SIG-M5 treated with dmso at 0.1 percent for 504 hours (cell line): ENCODE data around the gene LHX4.

Experiments used
- DNase-seq: peaks from one replicate; lab custom pipeline; 2025; ENCODE audit not compliant: unreplicated experiment; lab: John Stamatoyannopoulos, UW

The LHX4 gene

DNA sequence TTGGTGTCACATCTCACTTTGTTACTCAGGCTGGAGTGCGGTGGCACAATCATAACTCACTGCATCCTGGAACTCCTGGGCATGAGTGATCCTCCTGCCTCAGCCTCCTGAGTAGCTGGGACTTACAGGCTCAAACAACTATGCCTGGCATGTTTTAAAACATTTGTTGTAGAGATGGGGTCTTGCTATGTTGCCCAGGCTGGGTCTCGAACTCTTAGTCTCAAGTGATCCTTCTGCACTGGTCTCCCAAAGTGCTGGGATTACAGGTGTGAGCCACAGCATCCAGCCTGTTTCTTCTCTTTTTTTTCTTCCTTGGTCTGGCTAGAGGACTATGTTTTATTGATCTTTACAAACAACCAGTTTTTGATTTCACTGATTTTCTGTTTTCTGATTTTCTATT is 64.6 kb downstream of the LHX4 start:
- DNase-seq, result no peak

DNA sequence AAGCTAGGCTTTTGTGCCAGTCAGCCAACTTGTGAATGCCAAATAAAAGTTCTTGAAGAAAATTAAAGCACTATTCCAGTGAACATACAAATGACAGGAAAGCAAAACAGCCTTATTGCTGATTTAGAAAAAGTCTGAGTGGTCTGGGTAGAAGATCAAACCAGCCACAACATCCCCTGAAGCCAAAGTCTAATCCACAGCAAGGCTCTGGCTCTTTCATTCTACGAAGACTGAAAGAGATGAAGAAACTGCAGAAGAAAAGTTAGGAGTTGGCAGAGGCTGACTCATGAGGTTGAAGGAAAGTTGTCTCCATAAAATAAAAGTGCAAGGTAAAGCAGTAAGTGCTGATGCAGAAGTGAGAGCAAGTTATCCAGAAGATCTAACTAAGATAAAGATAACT is 65.9 kb downstream of the LHX4 start:
- DNase-seq, result no peak

DNA sequence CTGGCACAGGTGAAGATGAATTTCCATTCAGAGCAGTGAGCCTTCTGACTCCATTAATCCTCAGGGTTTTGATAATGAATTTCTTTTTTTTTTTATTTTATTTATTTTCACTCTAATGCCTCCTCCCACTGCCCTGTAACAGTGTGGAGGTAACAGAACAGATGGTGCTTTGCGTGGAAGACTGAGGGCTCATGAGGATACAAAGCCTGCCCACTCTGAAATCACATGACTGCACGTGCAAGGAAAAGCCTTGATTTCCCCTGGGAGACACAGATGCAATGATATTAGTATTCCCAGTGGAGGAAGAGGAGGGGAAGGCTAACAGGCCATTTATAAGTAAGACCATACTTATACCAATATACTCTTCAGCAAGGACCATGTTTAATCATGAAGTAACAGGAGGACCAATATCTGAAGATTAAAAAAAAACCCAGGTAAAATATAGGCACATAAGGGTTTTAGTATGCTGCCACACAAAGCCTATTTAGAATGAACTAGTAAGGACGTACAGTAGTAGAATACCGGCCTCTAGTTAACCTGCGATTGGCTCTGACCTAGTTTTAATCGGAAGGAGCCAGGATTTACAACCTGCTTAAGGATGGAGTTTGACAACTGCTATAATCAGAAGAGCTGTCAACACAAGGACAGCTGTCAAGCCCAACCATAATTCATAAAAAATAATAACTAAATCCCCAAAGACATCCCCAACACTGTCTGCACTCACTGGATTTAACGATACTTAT is 69.6 kb downstream of the LHX4 start:
- DNase-seq, result no peak

DNA sequence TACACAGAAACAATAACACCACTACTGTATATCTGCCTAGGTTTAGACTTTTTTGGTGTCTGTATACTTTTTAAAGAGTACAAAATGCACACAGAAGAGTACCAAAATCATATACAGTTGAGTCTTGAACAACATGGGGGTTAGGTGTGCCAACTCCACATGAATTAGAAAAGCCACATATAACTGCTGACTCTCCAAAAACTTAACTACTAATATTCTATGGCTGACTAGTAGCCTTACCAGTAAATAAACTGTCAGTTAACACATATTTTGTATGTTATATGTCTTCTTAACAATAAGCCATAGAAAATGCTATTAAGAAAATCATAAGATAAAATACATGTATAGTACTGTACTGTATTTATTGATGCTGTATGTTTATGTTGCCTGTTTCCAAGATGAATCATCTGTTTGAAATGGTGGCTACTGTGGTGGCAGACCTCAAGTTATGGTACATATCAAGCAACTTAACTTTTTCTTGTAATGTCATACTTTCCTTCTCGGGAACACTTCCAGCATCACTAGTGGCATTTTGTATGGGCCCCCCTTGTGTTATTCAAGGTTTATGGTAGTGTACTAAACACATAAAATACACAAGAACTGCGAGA is 71.2 kb downstream of the LHX4 start:
- DNase-seq, result no peak

DNA sequence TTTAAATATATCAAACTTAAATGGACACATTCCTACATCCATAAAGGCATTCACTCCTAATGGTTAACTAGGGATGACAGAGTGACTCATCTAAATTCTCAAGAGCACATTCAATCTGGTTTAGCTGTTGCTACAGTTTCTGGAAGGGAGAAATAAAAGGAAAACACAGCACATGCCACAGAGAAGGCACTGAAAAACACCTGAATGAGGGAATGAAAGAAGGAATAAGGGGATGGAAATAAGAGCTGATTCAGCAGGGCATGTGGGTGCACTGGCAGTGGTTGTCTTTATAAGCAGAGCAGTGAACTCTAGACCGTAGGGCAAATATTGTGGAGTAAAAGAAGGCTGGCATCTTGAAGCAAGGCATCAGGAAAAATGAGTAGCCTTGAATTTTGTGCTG is 79.3 kb downstream of the LHX4 start:
- no peak for DNase-seq

DNA sequence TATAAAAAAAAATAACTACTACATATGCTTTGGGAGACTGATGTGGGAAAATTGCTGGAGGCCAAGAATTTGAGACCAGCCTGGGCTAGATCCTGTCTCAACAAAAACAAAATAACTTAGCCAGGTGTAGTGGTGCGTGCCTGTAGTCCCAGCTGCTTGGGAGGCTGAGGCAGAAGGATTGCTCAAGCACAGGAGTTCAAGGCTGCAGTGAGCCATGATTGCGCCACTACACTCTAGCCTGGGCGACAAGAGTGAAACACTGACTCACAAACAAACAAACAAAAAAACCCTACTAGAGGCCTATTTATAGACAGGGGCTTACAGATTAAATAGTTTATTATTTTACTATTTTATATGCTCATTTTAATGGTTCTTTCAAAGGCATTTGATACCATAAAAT is 80.0 kb downstream of the LHX4 start:
- DNase-seq, result no peak

DNA sequence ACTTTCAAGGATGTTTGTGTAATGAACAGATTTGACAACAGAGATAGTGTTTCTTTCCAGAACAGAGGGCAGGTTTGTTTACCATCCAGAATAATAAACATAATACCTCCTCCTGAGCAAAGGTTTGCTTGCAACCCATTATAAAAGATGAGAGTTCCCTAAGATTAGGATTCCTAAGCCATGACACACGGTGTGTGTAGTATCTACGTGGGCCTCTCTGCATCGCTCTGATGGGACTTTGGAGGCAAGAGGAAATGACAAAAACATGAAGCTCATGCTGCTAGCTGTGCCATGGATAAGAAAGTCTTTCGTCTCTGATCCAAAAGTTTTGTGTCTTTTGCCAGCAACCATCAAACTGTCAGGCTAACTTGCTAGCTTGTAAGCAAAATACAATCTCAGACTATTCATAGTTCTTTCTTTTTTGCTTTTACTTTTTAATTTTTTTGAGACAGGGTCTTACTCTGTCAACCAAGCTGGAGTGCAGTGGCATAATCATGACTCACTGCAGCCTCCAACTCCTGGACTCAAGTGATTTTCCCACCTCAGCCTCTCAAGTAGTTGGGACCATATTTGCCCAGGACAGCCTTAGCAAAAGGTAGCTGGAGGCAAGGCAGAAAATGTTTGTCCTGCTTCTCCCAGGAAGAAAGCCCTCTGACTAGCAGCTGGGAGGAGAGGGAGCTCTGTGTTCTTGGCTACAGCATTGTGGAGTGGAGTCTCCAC is 81.1 kb downstream of the LHX4 start:
- no peak for DNase-seq

DNA sequence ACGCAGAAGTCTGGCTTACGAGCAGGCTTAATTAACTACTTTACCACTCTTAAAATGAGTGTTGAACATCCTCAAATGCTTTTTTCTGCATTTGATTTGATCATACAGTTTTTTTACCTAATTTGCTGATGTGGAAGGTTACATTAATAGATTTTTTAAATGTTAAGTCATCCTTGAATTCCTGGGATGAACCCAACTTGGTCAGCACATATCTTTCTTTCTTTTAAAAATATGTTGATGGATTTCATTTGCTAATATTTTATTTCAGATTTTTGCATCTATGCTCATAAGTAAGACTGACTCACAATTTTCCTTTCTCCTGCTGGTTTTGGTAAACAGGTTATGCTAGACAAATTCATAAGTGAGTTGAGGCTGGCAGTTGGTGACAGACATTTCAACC is 82.9 kb downstream of the LHX4 start:
- DNase-seq, result no peak

DNA sequence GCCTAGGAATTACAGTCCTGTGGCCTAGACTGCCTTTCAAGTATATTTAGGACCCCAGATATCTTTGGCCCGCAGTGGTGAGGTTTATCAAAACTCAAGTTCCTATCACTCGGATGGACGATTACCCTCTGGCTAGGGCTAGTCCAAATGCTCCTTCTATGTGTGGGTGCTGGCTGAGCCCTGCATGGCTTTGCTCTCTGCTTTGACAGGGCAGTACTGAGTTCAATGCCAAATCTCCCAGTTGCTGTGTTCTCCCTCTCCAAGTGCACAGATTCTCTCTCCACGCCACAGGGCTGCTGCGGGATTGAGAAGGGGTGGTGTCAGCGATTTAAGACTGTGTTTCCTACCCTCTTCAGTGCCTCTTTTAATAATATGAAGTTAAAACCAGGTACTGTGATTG is 97.0 kb downstream of the LHX4 start:
- no peak for DNase-seq
